Tibial artery (tissue), 4 donors: ENCODE data around the gene GRIK4.
A peak's percentile ranks its signal among the peaks of the same experiment; 100 is the strongest.

ENCODE experiments used
- DNase-seq, 2 donors: peaks; one replicate each; pipeline ENCODE4 v3.0.0-alpha.2; 2019
- H3K27ac ChIP-seq, 2 donors: fragments of 200-600 bp; sonication (generic) in 1 of 2; 1 replicate in 1 of 2; 2 replicates in 1 of 2; pipeline ENCODE4 v1.5.1; 2018 to 2019; ENCODE audit warnings: mild to moderate bottlenecking in 1 of 2
- H3K27me3 ChIP-seq, 2 donors: fragments of 200-600 bp; sonication (generic) in 1 of 2; one replicate each; pipeline versions ENCODE4 v1.5.1 to v1.6.0; 2016 to 2019
- H3K36me3 ChIP-seq, 3 donors: fragments of 200-600 bp; sonication (generic) in 2 of 3; one replicate each; pipeline ENCODE4 v1.5.1; 2016 to 2019; ENCODE audit warnings: mild to moderate bottlenecking in 2 of 3
- H3K4me1 ChIP-seq, 4 donors: fragments of 200-600 bp; sonication (generic) in 2 of 4; 1 replicate in 3 of 4; 2 replicates in 1 of 4; pipeline ENCODE4 v1.5.1; 2016 to 2019
- H3K4me3 ChIP-seq, 2 donors: fragments of 200-600 bp; sonication (generic) in 1 of 2; 1 replicate in 1 of 2; 2 replicates in 1 of 2; pipeline ENCODE4 v1.5.1; 2018 to 2019; ENCODE audit warnings: mild to moderate bottlenecking in 2 of 2
- H3K9me3 ChIP-seq, 3 donors: fragments of 200-600 bp; sonication (generic) in 1 of 3; one replicate each; pipeline ENCODE4 v1.5.1; 2016 to 2019
- intact Hi-C: fragments of 100-400 bp; cut with DNase I; formaldehyde crosslinking; loops from one replicate; pipeline ENCODE4 v1.15.0; 2023; ENCODE audit warnings: low total_unique reads
- TF ChIP-seq, protein P1 (sequence below), 2 experiments: fragments of 200-600 bp in 1 of 2; fragments of 450-650 bp in 1 of 2; IDR thresholded peaks; one replicate each; pipeline ENCODE4 v1.5.1; 2017 to 2019; ENCODE audit warnings: antibody characterized with exemption in 2 of 2, mild to moderate bottlenecking in 1 of 2, moderate library complexity in 1 of 2

The GRIK4 gene

DNA sequence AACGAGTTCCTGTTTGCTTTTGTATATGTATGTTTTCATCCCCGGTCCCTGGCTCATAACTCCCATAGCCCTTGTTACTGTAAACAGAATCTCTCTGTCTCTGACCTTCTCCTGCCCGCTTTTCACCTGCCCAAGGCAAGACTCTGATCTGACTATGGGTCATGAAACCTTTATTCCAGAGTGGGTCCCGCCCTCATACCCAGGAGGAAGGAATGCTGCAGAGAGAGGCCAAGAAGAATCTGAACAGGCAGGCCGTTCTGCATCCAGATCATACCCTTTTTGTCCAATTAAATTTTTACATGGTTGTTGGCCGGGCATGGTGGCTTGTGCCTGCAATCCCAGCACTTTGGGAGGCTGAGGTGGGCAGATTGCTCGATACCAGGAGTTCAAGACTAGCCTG is 39.6 kb downstream of the GRIK4 start:
- Histone ChIP-seq H3K36me3 (no peaks in the 10 kb centered on the region), H3K4me3 (no peak overlapping the region), H3K4me1 (peaks cover 0 to 27% (median 26%) of the 10 kb centered on the region in 4 donors), H3K9me3 (no peaks in the 10 kb centered on the region), H3K27ac (no peak overlapping the region), H3K27me3 (no peaks in the 10 kb centered on the region)
- TF ChIP-seq, protein P1, sequence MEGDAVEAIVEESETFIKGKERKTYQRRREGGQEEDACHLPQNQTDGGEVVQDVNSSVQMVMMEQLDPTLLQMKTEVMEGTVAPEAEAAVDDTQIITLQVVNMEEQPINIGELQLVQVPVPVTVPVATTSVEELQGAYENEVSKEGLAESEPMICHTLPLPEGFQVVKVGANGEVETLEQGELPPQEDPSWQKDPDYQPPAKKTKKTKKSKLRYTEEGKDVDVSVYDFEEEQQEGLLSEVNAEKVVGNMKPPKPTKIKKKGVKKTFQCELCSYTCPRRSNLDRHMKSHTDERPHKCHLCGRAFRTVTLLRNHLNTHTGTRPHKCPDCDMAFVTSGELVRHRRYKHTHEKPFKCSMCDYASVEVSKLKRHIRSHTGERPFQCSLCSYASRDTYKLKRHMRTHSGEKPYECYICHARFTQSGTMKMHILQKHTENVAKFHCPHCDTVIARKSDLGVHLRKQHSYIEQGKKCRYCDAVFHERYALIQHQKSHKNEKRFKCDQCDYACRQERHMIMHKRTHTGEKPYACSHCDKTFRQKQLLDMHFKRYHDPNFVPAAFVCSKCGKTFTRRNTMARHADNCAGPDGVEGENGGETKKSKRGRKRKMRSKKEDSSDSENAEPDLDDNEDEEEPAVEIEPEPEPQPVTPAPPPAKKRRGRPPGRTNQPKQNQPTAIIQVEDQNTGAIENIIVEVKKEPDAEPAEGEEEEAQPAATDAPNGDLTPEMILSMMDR (IDR thresholded peaks at IDR 0.05) = no peak
- no peak for DNase-seq
- intact Hi-C loops = no loop called here

- Histone ChIP-seq H3K9me3 (no peaks in the 10 kb centered on the region), H3K4me3 (no peak overlapping the region), H3K36me3 (no peaks in the 10 kb centered on the region), H3K27me3 (no peaks in the 10 kb centered on the region), H3K4me1 (no peaks in the 10 kb centered on the region), H3K27ac (no peak overlapping the region)
- no peak for DNase-seq
- intact Hi-C loops = no loop called here
- TF ChIP-seq, protein P1 (IDR thresholded peaks at IDR 0.05) = no peak
These were observed 43.4 kb downstream of the GRIK4 start for GRCh38 chr11:120554766-120555432.

DNA sequence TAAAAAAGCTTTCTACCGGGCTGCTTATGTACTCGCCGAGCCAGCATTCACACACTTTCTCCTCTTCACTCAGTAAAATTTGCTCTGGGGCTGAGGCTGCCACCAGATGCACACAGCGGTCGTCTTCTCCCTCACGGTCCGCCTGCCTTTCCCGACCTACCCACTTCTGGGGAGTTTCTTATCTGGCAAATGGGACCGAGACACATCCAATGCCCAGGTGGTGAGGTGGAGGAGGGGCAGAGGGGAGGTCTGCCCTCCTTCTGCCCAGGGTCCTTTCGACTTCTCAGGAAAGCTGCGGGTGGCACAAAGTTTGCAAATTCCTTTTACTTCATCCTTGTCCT is 43.9 kb downstream of the GRIK4 start:
- intact Hi-C loops = no loop called here
- Histone ChIP-seq H3K4me1 (no peaks in the 10 kb centered on the region), H3K27me3 (no peaks in the 10 kb centered on the region), H3K9me3 (no peaks in the 10 kb centered on the region), H3K27ac (no peak overlapping the region), H3K4me3 (no peak overlapping the region), H3K36me3 (no peaks in the 10 kb centered on the region)
- DNase-seq = no peak
- TF ChIP-seq, protein P1 (IDR thresholded peaks at IDR 0.05) = no peak

- no peak overlapping the region for H3K27ac ChIP-seq
- no peaks in the 10 kb centered on the region for H3K4me1 ChIP-seq
- no peaks in the 10 kb centered on the region for H3K9me3 ChIP-seq
- H3K27me3 ChIP-seq = no peaks in the 10 kb centered on the region
- H3K4me3 ChIP-seq = no peak overlapping the region
- DNase-seq = no peak
- intact Hi-C loops = no loop called here
- no peaks in the 10 kb centered on the region for H3K36me3 ChIP-seq
- TF ChIP-seq, protein P1 (IDR thresholded peaks at IDR 0.05) = no peak
These were observed 45.2 kb downstream of the GRIK4 start for GRCh38 chr11:120556797-120557196.

DNA sequence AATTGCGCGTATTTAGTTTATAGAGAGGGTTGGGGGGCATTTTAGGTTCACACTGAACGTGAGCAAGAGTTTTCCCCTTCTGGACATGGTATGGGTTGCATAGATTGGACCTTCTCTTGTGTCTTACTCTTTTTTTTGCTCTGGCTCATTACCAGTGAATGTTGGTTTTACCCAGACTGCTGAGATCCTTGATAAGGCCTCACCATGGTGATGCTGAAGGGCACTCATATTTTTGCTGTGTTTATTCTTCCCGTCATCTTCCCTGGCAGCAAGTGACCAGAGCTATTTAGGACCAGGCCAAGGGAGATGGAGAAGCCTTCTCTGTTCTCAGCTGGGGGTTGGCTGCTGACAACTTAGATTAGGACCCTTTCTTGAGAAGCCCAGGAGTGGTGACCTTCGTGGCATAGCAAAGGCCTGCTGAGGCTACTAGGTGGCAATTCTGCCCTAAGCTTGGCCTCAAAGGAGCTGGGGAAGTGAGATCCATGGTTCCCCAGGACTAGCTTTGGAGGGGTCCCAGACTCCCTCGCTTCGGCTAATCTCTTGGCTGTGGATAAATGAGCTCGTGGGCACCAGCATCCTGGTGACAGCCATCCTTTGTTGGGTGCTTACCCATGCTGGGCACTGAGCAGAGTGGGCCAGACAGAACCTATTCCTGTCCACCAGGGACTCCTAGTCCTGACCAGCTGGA is 47.3 kb downstream of the GRIK4 start:
- Histone ChIP-seq H3K27ac (no peak overlapping the region), H3K27me3 (peaks cover 0 to 4% of the 10 kb centered on the region in 2 donors), H3K9me3 (no peaks in the 10 kb centered on the region), H3K4me1 (peaks cover 0 to 5% (median under 1%) of the 10 kb centered on the region in 4 donors), H3K36me3 (no peaks in the 10 kb centered on the region), H3K4me3 (no peak overlapping the region)
- TF ChIP-seq, protein P1 (IDR thresholded peaks at IDR 0.05) = no peak
- DNase-seq = peak in 1 of 2 donors; percentile 19
- intact Hi-C loops = no loop called here
